Calu3 (cell line): ENCODE measurements around the gene KCNIP4. TPM values are rescaled to one million over a fixed set of nuclear protein-coding genes. Genes with fewer than 3 reads are reported as not detected.

Source experiments
- BruUV-seq: library from RNA; stranded (reverse); fragments of 400-500 nt; replicated peaks from 2 replicates; lab custom pipeline; 2021; lab: Mats Ljungman, UMichigan
- CTCF ChIA-PET: fragments of 300-600 bp; sonication (Branson Sonifier 250); formaldehyde crosslinking; loops from one replicate; lab custom pipeline; 2022; ENCODE audit warnings: antibody characterized with exemption; lab: Charles Lee
- DNase-seq: peaks from one replicate; pipeline ENCODE4 v3.0.0; 2022
- H3K27ac Mint-ChIP-seq: one replicate; pipeline ENCODE4 v1.8.0; 2022; ENCODE audit warnings: mixed read lengths; ENCODE audit not compliant: unreplicated experiment
- H3K27me3 Mint-ChIP-seq: one replicate; pipeline ENCODE4 v1.8.0; 2022; ENCODE audit warnings: mixed read lengths; ENCODE audit not compliant: unreplicated experiment
- H3K36me3 Mint-ChIP-seq: one replicate; pipeline ENCODE4 v1.8.0; 2022; ENCODE audit warnings: mild to moderate bottlenecking, moderate library complexity, mixed read lengths; ENCODE audit not compliant: insufficient read depth, unreplicated experiment
- H3K4me1 Mint-ChIP-seq: one replicate; pipeline ENCODE4 v1.8.0; 2022; ENCODE audit warnings: mild to moderate bottlenecking, low read depth, mixed read lengths; ENCODE audit not compliant: unreplicated experiment
- H3K4me3 Mint-ChIP-seq: one replicate; pipeline ENCODE4 v1.8.0; 2022; ENCODE audit warnings: mild to moderate bottlenecking, low read depth, moderate library complexity, mixed read lengths; ENCODE audit not compliant: unreplicated experiment
- H3K9me3 Mint-ChIP-seq: one replicate; pipeline ENCODE4 v1.8.0; 2022; ENCODE audit warnings: low read depth, mixed read lengths; ENCODE audit not compliant: unreplicated experiment
- CTCF ChIP-seq: fragments of 200-600 bp; IDR thresholded peaks from one replicate; pipeline ENCODE4 v1.8.0; 2022; ENCODE audit warnings: antibody characterized with exemption; ENCODE audit not compliant: unreplicated experiment
- intact Hi-C: fragments of 100-400 bp; cut with micrococcal nuclease; formaldehyde crosslinking; loops from one replicate; pipeline ENCODE4 v1.10.0; 2022; ENCODE audit not compliant: unreplicated experiment
- total RNA-seq: library from RNA; stranded (reverse); gene quantifications from 2 replicates; pipeline ENCODE4 v1.2.3, GENCODE V29; 2022

The KCNIP4 gene
- total RNA-seq, 1 experiment from 2014 or later: not detected

GRCh38 chr4:20773144-20773997 is 1175.2 kb downstream of the KCNIP4 start:
- CTCF ChIA-PET: interaction anchor here (1.0 to 1.1 kb wide), 2 partner anchors 364 to 696 kb away, joined by 4 to 12 read pairs; no protein-coding TSS in a partner anchor
- BruUV-seq: no TSS peak
- no peaks in the 10 kb centered on the region for H3K9me3 Mint-ChIP-seq
- H3K27ac Mint-ChIP-seq: no peak overlapping the region
- peak; percentile 45 for TF ChIP-seq CTCF
- DNase-seq: peak; percentile 59
- H3K27me3 Mint-ChIP-seq: no peaks in the 10 kb centered on the region
- no peaks in the 10 kb centered on the region for H3K4me1 Mint-ChIP-seq
- no peaks in the 10 kb centered on the region for H3K36me3 Mint-ChIP-seq
- intact Hi-C loops: loop anchor here (1.0 to 5.0 kb wide), 2 partner anchors 362 to 694 kb away; no protein-coding TSS in a partner anchor
- H3K4me3 Mint-ChIP-seq: no peak overlapping the region

- intact Hi-C loops: no loop called here
- H3K27ac Mint-ChIP-seq: no peak overlapping the region
- TF ChIP-seq CTCF: no peak
- CTCF ChIA-PET: no interaction called here
- no TSS peak for BruUV-seq
- no peaks in the 10 kb centered on the region for H3K27me3 Mint-ChIP-seq
- H3K9me3 Mint-ChIP-seq: no peaks in the 10 kb centered on the region
- H3K4me1 Mint-ChIP-seq: no peaks in the 10 kb centered on the region
- no peak overlapping the region for H3K4me3 Mint-ChIP-seq
- no peak for DNase-seq
- no peaks in the 10 kb centered on the region for H3K36me3 Mint-ChIP-seq
Measured at GRCh38 chr4:20764366-20764992, 1184.1 kb downstream of the KCNIP4 start.

- no peak overlapping the region for H3K4me3 Mint-ChIP-seq
- intact Hi-C loops: no loop called here
- H3K36me3 Mint-ChIP-seq: no peaks in the 10 kb centered on the region
- CTCF ChIA-PET: no interaction called here
- BruUV-seq: no TSS peak
- H3K27ac Mint-ChIP-seq: no peak overlapping the region
- DNase-seq: no peak
- no peaks in the 10 kb centered on the region for H3K27me3 Mint-ChIP-seq
- TF ChIP-seq CTCF: no peak
- H3K9me3 Mint-ChIP-seq: no peaks in the 10 kb centered on the region
- no peaks in the 10 kb centered on the region for H3K4me1 Mint-ChIP-seq
Measured at GRCh38 chr4:20761826-20762225, 1186.7 kb downstream of the KCNIP4 start.

GRCh38 chr4:20761382-20761781 is 1187.2 kb downstream of the KCNIP4 start:
- BruUV-seq: no TSS peak
- no peak overlapping the region for H3K27ac Mint-ChIP-seq
- CTCF ChIA-PET: no interaction called here
- intact Hi-C loops: no loop called here
- no peaks in the 10 kb centered on the region for H3K27me3 Mint-ChIP-seq
- H3K4me1 Mint-ChIP-seq: no peaks in the 10 kb centered on the region
- H3K36me3 Mint-ChIP-seq: no peaks in the 10 kb centered on the region
- DNase-seq: no peak
- TF ChIP-seq CTCF: no peak
- H3K9me3 Mint-ChIP-seq: no peaks in the 10 kb centered on the region
- no peak overlapping the region for H3K4me3 Mint-ChIP-seq
